Hematopoietic multipotent progenitor cell treated with erythropoietin and hydrocortisone succinate and interleukin-3 and kit ligand, for 4 days (in vitro differentiated cells): ENCODE results near the gene POMGNT1.
A peak's percentile ranks its signal among the peaks of the same experiment; 100 is the strongest.
"Not testable (repeated sequence)": the region's sequence is repeated elsewhere in the genome, so short reads cannot be mapped to it uniquely, and the experiment has no call there.

ENCODE experiments used
- DNase-seq: peaks from one replicate; pipeline ENCODE4 v3.0.0-alpha.2; 2015

The POMGNT1 gene

DNA sequence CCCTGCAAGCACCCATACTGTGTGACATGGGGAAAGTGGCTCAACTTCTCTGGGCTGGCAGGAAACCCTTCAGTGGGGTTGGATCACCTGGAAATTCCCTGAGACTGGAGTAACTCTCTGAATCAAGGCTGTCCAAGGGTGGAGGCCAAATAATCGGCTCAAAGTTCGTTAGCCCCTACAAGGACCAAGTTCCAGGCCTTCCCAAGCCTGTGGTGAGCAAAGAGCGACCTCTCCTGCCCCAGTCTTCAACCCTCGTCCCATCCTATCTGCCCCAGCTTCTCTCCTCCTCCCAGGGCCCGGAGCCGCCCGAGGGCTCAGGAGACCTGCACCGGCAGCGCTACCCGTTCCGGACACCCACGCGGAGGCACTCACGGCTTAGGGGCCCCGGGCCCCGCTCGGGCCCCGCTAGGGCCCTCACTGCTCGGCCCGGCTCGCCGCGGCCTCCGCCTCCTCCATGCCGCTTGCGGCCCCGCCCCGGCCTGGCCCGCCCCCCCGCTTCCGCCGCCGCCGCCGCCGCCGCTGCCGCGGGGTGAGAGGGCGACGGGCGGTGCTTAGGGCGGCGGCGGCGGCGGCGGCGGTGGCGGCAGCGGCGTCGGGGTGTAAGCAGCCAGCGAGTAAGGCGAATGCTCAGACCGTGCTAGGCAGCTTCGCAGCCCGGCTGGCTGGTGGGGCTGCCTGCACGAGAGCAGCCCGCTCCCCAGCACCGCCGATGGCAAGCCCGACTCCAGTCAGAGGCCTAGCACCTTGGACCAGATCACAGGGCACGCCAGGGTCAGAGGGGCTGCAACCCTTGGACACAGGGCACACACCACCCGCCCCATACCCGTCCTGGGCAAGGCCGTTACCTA lies at the start of gene POMGNT1:
Gene POMGNT1, minus strand, starts transcription at position 471 of the 848 bp plus-strand sequence. CDS start 613 bp downstream, outside the sequence.
- peak; percentile 87 for DNase-seq

DNA sequence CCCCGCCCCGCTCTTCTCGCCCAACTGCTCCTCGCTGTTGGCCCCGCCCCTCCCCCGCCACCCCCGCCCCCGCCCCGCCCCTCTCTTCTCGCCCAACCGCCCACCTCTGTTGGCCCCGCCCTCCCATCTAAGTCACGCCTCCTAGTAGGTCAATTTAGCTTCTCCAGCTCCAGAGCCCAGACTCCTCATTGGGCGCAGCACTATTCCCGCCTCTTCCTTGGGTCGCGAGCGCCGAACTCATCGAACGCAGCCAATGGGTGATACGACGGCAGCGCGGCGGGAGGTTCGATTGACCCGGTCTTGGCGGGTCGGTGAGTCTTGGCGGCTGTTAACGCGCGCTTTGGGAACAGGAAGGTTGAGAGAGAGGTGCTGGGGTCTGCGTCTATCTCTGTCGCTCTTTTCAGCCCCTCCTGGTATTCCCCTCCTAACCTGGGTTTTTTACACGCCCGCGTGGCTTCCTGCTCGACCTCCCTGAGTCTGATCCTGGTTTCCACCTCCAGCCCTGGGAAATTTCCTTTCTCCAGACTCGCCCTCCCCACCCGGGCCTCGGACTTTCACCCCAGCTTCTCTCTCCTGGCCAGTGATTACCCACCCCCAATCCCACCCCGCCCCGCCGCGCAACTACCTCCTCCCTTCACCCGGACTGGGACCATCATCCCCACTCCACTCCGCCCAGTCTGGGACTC lies 49.3 kb upstream of the POMGNT1 start, which contains the start of gene RAD54L:
Gene RAD54L, plus strand, starts transcription at position 328 of the 686 bp plus-strand sequence. CDS start 643 bp downstream, outside the sequence.
- DNase-seq, result peak; percentile 100

DNA sequence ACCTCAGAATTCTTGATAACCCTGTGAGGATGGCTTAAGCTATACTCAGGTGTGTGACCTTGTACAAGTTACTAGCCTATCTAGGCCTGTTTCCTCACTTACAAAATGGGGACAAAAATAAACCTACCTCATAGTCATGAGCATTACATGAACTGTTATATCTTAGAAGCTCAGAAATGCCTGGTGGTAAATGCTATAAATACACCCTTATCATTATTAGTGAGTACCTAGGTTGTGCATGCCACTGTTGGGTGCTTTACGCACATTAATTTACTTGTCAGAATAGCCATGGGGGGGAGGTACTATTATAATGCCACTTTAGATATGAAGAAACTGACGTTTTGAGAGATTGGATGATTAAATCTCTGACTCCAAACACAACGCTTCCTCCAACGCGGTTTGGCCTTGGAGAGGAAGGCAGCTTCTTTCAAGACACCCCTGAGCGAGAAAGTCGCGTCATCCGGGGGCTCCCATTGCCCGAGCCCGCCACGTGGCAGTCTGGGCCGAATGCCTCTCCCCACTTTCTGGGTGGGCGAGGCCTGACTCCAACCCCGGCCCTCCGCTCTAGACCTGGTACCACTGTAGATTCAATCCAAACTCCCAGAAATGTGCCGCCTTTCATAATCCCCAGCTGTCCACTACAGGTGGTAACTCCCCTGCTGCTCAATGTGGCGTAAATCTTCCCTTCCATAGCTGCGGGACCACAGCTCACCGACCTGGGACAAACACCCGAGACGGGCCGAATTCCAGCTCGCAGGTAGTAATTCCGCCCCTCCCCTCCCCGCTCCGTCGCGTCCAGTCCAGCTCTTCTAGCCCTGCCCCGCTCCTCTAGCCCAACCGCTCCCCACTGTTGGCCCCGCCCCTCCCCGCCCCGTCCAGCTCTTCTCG lies 48.6 kb upstream of the POMGNT1 start:
- DNase-seq, result peak; percentile 90

DNA sequence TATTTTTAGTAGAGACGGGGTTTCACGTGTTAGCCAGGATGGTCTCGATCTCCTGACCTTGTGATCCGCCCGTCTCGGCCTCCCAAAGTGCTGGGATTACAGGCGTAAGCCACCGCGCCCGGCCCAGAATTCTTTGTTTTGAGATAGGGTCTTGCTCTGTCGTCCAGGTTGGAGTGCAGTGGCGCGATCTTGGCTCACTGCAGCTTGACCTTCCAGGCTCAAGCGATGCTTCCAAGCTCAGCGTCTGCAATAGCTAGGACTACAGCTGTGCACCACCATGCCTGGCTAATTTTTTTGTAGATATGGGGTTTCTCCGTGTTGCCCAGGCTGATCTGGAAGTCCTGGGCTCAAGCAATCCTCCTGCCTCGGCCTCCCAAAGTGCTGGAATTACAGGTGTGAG lies 47.9 kb upstream of the POMGNT1 start:
- DNase-seq, result not testable (repeated sequence)

DNA sequence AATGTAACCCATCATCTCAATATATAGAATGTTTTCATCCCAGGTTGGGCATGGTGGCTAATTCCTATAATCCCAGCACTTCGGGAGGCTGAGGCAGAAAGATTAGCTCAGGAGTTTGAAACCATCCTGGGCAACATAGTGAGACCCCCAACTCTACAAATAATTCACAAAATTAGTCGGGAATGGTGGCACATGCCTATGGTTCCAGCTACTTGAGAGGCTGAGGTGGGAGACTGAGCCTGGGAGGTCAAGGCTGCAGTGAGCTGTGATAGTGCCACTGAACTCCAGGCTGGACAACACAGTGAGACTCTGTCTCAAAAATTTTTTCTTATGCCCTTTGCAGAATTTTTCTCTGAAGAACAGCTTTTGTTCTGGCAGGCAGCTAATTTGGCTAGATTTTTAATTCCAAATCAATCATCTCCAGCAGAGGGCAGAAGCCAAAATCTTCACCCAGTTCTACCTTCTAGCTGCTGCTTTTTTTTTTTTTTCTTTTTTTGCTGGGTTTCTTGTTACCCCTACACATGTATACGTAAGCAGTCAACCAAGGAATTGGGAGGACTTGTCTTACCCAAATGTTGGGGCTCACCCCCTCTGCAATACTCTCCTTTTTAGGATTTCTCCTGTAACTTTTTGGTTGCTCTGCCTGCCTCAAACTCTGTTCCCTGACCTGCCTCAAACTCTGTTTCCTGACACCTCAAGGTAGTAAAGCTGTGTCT lies 46.6 kb upstream of the POMGNT1 start:
- DNase-seq, result peak; percentile 84

DNA sequence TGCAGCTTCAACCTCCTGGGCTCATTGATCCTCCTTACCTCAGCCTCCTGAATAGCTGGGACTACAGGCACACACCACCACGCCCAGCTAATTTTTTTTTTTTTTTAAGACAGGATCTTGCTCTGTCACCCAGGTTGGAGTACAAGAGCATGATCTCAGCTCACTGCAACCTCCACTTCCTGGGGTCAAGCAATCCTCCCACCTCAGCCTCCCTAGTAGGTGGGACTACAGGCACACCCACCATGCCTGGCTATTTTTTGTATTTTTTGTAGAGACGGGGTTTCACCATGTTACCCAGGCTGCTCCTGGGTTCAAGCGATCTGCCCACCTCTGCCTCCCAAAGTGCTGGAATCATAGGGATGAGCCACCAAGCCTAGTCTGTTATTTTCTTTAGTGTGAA lies 45.6 kb upstream of the POMGNT1 start:
- DNase-seq, result not testable (repeated sequence)

DNA sequence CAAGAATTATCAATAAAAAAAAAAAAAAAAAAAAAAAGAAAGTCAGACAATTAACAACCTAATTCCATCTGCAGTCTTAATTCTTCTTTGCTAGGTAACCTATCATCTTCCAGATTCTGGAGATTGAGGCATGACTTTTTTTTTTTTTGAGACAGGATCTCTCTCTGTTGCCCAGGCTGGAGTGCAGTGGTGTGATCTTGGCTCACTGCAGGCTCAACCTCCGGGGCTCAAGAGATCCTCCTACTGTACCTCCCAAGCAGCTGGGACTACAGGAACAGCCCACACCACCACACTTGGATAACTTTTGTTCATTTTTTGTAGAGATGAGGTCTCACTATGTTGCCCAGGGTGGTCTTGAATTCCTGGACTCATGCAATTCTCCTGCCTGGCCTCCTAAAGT lies 44.7 kb upstream of the POMGNT1 start:
- no peak for DNase-seq

DNA sequence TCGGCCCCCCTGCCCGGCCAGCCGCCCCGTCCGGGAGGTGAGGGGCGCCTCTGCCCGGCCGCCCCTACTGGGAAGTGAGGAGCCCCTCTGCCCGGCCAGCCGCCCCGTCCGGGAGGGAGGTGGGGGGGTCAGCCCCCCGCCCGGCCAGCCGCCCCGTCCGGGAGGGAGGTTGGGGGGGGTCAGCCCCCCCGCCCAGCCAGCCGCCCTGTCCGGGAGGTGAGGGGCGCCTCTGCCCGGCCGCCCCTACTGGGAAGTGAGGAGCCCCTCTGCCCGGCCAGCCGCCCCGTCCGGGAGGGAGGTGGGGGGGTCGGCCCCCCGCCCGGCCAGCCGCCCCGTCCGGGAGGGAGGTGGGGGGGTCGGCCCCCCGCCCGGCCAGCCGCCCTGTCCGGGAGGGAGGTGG lies 43.5 kb upstream of the POMGNT1 start:
- not testable (repeated sequence) for DNase-seq

DNA sequence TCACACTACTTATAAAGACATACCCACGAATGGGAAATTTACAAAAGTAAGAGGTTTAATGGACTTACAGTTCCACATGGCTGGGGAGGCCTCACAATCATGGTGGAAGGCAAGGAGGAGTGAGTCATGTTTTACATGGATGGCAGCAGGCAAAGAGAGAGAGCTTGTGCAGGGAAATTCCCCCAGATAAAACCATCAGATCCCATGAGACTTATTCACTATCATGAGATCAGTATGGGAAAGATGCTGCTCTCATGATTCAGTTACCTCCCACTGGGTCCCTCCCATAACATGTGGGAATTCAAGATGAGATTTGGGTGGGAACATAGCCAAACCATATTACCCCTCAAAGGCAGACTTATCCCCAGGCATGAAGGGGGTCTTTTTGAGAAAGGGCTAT lies 40.6 kb upstream of the POMGNT1 start:
- DNase-seq, result not testable (repeated sequence)

DNA sequence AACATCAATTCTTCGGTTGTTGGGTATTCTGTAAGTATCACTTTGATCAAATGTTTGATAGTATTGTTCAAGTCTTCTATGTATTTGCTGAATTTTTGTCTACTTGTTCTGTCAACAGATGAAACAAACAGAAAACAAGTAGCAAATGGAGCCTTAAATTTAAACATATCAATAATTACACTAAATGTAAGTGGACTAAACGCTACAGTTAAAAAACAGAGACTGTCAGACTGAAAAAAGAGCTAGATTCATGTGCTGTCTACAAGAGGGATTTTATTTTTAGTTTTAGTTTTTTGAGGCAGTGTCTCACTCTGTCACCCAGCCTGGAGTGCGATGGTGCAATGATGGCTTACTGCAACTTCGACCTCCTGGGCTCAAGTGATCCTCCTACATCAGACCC lies 38.6 kb upstream of the POMGNT1 start:
- no peak for DNase-seq

DNA sequence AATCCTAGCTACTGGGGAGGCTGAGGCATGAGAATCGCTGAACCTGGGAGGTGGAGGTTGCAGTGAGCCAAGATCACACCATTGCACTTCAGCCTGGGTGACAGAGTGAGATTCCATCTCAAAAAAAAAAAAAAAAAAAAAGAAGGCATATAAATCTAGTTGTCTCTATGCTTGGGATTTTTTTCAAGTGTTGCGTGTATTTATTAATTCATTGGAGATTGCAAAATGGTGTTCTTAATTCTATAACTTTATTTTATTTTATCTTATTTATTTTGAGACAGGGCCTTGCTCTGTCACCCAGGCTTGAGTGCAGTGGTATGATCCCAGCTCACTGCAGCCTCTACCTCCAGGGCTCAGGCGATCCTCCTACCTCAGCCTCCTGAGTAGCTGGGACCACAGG lies 33.0 kb upstream of the POMGNT1 start:
- not testable (repeated sequence) for DNase-seq

DNA sequence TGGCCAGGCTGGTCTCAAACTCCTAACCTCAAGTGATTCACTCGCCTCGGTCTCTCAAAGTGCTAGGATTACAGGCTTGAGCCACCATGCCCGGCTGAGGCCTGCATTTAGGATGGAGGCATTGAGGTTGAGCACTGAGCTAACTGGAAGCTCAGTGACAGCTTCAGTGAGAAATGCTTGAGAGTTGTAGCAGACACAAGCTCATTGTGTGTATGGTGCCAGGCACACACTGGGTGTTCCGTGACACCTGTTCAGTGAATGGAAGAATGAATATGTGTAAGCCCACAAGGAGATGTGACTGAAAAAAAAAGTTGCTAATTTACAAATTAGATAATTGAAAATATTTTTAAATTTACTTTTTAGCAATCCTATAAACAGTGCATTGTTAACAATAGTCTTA lies 26.7 kb upstream of the POMGNT1 start:
- no peak for DNase-seq

DNA sequence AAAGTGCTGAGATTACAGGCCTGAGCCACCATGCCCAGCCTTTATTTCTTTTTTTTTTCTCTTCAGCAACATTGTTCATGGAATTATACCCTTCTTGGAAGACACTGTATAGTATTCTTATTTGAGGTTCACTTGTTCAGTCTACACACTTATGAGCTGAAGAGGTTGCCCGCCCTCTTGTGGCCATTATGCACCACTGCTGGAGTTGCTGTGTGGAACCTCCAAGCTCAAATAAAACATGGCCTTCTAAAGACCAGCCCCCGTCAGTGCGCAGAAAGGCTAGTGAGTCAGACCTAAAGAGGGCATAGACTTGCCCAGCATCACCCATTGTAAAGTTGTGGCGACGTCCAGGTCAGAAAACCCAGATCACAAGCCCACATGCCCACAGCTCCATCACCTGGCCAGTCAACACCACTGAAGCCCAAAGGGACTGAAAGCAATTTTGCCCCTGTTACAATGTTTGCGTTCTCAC lies 25.3 kb upstream of the POMGNT1 start:
- DNase-seq, result peak; percentile 91

DNA sequence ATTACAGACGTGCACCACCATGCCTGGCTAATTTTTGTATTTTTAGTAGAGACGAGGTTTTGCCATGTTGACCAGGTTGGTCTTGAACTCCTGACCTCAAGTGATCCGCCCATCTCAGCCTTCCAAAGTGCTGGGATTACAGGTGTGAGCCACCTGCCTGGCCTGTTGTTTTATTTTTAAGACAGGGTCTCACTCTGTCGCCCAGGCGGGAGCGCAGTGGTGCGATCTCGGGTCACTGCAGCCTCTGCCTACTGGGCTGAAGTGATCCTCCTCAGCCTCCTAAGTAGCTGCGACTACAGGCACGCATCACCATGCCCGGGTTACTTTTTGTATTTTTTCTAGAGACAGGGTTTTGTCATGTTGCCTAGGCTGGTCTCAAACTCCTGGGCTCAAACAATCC lies 24.8 kb upstream of the POMGNT1 start:
- DNase-seq, result not testable (repeated sequence)

DNA sequence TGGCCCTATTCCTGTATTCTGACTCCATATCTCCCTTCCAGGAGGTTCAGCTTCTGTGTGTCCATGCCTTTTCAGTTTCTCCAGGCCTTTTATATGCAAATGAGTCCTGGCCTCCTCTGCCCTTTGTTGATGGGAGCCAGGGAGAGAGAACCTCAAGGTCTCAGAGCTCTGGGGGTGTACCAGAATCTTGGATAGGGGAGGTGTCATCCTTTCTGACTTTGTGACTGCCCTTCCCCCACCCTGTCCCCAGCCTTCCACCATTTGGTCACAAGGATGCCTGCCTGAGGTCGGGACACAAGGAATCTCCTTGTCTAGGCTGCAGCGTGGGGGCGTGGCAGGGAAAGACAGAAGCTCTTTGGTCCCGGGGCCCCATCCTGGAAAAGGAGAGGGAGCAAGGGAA lies 23.5 kb upstream of the POMGNT1 start:
- no peak for DNase-seq

DNA sequence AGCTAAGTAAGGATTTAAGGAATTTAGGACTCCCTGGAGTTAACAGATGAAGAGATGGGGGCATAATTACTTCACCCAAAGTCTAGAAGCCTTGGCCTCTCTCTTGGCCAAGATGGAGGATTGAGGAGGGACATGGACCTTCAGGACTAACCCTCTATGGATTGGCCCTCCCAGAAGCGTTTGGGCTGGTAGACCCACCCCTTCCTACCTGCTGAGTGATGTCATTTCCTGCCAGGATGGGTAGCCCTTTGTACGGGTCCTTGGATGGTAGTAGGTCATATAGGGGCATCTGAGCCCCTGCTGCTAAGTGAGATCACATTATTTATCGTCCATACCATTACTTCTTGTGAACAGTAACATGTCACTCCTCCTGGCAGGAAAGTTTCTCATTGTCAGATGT lies 22.6 kb upstream of the POMGNT1 start:
- no peak for DNase-seq

DNA sequence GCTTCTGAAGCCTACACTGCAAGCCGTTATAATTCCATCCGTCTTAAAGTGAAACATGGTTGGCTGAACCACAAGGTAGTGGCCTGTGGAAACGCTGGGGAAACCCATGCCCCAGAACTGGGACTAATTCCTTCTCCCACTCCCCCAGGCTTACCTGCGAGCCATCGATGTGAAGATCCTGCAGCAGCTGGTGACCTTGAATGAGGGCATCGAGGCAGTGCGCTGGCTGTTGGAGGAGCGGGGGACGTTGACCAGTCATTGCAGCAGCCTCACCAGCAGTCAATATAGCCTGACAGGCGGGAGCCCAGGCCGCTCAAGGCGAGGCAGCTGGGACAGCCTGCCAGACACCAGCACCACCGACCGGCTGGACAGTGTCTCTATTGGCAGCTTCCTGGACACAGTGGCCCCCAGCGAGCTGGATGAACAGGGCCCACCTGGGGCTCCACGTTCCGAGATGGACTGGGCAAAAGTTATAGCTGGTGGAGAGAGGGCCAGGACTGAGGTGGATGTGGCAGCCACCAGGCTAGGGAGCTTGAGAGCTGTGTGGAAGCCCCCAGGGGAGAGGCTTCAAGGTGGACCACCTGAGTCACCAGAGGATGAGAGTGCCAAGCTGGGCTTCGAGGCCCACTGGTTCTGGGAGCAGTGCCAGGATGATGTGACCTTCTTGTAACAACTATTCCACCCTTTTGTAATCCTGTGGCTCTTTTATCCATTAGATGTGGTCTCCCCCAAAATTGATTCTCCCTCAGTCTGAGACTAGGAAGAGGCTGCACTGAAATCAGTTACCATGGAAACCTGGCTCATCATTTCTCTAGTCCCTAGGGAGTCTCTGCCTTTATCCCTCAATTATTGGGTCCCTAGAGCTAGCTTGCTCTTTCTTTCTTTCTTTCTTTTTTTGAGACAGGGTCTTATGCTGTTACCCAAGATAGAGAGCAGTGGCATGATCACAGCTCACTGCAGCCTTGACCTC lies 21.6 kb upstream of the POMGNT1 start:
- DNase-seq, result no peak

DNA sequence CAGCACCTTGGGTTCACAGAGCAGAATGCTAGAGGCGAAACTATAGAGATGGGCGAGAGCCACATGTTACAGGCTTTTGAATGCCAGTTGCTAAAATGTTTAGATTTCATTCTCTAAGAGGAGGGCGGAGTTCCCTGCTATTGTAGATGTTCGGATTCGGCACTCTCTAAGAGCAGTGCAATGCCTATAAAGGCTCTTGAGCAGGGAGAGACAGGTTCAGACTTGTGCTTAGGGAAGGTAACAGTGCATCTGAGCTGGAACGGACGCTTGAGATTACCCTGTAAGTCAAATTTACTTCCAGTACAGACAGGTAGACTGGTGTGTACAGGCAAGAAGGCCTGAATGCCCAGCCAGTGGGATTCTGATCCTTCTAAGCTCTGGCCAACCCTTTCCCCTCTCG lies 20.2 kb upstream of the POMGNT1 start:
- no peak for DNase-seq

DNA sequence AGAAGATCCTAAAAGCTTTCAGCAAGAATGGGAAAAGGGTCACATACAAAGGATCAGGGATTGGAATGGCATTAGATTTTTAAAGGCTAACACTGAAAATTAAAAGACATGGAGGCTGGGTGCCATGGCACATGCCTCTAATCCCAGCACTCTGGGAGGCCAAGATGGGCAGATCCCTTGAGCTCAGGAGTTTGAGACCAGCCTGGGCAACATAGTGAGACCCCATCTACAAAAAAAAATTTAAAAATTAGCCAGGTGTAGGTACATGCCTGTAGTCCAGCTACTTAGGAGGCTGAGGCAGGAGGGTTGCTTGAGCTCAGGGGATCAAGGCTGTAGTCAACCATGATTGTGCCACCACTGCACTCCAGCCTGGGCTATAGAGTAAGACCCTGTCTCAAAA lies 17.3 kb upstream of the POMGNT1 start:
- no peak for DNase-seq

DNA sequence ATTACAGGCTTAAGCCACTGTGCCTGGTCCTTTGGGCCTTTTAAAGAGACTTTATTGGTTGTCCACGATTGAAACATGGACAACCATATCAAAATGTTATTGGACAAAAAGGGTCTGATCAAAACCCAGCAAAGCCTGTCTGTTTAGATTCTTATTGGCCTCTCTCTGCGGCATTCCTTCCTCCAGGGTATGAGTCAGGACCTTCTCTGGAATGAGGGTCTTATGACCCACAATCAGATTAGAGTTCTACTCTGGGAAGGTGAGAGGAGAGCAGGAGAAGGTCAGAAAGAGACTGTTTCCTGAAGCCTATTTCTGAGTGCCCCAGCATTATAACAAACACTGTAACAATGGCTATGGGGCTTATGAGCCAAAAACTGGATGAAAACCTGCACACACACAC lies 12.8 kb upstream of the POMGNT1 start:
- DNase-seq, result no peak

DNA sequence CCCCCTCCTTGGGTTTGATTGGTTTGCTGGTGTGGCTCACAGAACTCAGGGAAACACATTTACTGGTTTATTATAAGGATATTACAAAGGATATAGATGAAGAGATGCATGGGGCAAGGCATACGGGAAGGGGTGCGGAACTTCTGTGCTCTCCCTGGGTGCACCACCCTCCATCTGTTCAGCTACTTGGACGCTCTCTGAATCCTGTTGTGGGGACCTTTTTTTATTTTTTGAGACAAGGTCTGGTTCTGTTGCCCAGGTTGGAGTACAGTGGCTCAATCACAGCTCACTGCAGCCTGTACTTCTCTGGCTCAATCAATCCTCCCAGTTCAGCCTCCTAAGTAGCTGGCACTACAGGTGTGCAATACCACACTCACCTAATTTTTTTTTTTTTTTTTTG lies 12.3 kb upstream of the POMGNT1 start:
- no peak for DNase-seq
